Hematopoietic multipotent progenitor cell treated with erythropoietin and hydrocortisone succinate and interleukin-3 and kit ligand, for 15 days (in vitro differentiated cells): Measurements from ENCODE around the gene ZNF384.
"Not testable (repeated sequence)": the region's sequence is repeated elsewhere in the genome, so short reads cannot be mapped to it uniquely, and the experiment has no call there.

ENCODE experiments used
- DNase-seq: peaks from one replicate; pipeline ENCODE4 v3.0.0-alpha.2; 2015; ENCODE audit warnings: low spot score

Gene ZNF384

DNA sequence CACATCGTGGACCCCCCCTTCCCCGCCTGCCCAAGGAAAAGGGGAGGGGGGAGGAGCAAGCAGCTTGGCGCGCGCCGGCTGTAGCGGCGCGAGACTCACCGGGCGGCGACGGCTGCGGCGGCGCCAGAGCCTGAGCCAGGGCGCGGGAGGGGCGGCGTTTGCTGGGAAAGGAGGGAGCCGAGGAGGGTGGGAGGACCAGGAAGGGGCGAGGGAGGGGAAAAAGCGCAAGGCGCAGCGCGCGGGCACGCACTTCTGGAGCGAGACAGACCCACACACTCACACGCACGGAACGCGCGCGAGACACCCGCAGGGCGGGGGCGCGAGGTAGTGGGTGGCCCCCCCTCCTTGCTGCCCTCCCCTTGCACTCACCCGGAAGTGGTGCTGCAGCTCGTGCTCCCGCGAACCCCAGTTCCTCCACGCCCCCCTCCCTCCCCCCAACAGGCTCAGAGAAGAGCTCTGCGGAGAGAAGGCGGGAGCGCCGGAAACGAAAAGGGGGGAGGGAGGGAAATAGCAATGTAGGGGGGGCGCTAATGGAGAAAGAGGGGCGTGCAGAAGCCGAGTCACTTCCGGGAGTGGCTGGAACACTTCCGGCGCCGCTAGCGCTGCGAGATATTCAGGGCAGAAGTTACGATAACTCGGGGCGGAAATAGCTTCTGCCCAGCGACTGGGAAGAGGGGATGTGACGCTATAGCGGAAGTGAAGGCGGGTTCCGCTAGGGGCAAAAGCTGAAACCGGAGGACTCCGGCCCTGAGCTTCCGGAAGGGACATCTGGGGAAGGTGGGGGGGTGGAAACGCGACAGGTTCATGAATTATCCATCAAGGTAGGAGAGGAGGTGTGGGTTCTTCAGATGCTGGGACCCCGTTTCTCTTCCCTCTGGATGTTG is at the start of gene ZNF384:
Gene ZNF384, minus strand, starts transcription at position 377 of the 884 bp plus-strand sequence. CDS start 9,855 bp downstream, outside the sequence.
- DNase-seq: peak; percentile 98

DNA sequence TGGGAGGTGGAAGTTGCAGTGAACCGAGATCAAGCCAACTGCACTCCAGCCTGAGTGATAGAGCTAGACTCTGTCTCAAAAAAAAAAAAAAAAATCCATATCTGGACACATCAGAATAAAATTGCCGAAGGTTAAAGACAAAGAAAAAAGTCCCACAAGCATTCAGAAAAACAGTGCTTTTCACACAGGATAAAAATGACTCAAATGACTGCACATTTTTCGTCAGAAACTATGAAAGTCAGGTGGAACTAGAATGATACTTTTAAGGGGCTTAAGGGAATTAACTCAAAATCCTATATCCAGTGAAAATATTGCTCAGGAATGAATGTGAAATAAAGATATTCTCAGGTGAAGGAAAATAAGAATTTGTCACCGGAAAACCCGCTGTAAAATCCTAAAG is 47.6 kb upstream of the ZNF384 start:
- no peak for DNase-seq

DNA sequence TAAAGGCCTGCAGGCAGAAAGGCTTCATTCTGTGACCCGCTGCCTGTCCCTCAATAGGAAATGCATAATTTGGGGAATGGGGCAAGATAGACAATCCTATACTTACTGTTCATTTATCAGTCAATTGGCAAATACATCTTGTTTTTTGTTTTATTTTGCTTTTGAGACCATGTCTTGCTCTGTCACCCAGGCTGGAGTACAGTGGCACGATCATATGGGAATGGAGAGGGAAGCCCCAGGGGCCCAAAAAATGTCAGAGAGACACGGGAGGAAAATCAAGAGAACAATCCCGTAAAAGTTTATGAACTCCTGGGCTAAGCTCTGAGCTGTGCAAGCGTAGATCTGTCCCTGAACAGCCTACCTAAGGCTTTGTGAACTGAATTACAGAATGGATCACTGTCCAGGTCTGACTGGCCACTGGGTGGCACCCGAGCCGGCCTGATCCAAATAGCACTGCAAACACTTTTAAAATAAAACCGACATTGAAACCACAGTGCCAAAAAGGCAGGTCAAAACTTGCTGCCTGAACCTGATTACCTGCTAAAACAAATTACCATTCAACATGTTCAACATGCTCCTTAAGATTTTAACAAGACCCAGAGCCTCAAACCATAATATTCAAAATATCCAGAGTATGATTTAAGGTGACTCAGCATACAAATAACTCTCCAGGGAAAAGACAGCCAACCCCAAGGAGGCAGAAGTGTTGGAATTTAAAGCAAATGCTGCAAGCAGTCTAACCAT is 46.4 kb upstream of the ZNF384 start:
- peak; percentile 55 for DNase-seq

DNA sequence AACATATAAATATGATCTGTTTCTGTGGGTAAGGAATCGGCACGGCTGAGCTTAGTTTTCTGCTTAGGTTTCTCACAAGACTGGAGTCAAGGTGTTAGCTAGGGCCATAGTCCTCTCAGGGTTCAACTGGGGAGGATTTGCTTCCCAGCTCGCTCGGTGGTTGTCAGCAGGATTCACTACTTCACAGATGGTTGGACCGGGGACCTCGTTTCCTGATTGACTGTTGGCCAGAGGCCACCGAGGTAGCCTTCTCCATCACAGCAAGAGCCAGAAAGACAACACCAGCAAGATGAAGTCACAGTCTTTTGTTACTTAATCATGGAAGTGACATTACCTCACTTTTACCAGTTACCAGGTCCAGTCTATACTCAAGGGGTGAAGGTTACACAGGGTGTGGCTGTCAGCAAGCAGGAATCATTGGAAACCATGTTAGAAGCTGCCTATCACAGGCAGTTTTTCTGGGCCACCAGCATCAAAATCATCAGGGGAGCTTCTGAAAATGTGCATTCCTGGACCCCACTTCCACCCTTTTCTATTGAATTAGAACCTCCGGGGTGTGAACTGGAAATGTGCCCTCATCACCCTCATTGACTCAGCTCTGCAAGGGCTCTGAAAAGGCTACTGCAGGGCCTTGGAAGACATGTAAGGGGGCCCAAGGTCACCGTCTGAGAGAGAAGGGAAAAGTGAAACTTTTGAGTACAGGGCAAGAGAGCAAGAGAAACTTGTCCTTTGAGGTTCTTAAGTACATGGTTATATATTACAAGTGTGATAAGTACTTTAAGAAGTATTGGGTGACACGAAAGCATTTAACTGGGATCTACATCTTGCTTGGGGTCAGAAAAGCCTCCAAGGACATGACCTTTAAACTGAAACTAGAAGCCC is 45.6 kb upstream of the ZNF384 start:
- no peak for DNase-seq

DNA sequence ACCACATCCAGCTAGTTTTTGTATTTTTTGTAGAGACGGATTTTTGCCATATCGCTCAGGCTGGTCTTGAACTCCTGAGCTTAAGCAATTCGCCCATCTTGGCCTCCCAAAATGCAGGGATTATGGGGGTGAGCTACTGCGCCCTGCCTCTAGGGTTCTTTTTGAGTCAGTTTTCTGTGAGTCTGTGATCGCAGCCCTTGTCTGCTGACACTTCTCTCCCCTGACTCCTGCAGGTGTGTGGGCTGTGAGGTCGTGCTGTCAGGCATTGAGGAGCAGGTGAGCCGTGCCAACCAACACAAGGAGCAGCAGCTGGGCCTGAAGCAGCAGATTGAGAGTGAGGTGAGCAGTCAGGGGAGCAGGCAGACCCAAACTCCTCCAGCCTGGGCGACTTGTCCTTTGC is 41.0 kb upstream of the ZNF384 start:
- DNase-seq: no peak

DNA sequence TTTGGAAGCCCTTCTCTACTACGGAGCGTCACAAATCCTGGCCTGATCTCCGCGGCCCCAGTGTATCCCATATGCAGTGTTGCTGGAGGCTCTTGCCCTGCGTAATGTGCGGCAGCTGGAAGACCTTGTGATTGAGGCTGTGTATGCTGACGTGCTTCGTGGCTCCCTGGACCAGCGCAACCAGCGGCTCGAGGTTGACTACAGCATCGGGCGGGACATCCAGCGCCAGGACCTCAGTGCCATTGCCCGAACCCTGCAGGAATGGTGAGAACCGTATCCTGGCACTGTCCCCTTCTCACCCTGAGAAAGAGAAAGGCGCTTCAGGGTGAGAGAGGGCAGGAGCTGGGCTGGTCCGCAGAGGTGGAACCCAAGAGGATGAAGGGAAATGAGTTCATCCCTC is 40.0 kb upstream of the ZNF384 start:
- DNase-seq: no peak

DNA sequence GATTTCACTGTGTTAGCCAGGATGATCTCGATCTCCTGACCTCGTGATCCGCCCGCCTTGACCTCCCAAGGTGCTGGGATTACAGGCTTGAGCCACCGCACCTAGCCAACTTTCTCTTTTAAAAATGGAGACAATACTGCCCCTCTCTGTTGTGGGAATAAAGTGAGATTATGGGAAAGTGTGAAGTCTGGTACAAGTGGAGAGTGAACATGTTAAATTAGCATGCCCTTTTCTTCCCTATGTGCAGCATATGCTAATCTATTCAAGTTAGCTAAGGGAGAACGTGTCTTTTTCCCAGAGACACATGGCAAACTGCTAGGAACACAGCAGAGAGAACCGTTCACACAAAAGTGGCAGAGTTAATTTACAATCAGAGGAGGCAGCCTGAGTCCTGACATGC is 36.2 kb upstream of the ZNF384 start:
- DNase-seq: no peak

DNA sequence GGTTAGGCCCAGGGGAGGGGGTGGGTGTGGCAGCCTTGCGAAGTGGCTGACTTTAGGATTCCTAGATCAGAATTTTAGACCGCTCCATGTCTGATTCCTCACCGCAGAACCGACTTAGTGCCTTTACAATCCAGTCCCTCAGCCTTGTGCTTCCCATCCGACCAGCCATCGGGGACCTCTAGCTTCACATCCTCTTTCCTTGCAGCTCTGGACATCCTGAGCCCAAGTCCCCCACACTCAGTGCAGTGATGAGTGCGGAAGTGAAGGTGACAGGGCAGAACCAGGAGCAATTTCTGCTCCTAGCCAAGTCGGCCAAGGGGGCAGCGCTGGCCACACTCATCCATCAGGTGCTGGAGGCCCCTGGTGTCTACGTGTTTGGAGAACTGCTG is 35.2 kb upstream of the ZNF384 start:
- DNase-seq: no peak

DNA sequence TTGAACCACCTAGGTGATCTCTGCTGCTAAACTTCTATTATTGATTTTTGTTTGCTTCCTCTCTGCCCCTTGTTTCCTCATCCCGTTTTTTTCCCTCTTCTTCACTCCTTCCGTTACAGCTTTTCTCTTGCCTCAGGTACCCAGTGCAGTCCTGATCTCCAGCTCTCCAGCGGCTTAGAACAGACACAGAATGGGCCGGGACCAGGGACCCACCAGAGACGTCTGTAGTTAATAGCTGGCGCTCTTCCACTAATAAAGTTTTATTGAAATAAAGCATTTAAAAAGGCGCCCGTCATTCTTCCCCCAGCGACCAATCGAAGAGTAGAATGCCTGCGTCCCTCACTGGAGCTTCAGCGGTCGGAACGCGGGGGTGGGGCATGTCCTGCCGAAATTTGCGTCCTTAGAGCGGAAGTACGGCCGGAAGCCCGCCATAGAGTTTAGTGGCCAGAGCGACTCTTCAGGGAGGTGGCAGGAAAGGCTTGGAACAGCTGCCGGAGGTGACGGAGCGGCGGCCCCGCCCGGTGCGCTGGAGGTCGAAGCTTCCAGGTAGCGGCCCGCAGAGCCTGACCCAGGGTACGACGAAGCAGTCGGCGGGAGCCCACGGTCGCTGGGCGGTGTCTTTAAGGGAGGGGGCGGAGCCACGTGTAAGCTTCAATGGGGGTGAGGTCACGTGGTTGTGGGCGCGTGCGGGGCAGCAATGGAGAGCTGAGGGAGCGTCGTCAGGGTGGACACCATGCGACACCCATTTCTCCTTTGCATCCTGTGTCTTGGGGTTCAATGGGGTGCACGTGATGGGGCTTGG is 34.6 kb upstream of the ZNF384 start, which contains the start of gene COPS7A:
Gene COPS7A, plus strand, starts transcription at position 440 of the 802 bp plus-strand sequence. CDS start 611 bp downstream, outside the sequence.
- peak; percentile 98 for DNase-seq

DNA sequence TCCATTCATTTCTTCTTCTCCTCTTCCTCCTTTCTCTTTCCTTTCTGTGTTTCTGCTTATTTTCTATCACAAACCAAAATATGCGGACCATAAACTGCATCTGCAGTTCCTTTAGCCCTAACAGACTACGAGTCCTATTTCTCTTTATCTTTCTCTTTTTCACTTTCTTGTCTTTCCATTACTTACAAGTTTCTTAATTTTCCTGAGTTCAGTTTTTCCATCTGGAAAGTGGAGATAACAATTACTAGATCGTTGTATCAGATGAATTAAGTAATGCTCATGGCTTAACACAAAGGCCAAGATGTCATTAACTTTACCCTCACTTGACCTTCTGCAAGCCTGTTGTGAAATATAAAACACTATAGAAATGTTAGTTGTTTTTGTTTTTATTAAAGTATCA is 33.7 kb upstream of the ZNF384 start:
- DNase-seq: peak; percentile 44

DNA sequence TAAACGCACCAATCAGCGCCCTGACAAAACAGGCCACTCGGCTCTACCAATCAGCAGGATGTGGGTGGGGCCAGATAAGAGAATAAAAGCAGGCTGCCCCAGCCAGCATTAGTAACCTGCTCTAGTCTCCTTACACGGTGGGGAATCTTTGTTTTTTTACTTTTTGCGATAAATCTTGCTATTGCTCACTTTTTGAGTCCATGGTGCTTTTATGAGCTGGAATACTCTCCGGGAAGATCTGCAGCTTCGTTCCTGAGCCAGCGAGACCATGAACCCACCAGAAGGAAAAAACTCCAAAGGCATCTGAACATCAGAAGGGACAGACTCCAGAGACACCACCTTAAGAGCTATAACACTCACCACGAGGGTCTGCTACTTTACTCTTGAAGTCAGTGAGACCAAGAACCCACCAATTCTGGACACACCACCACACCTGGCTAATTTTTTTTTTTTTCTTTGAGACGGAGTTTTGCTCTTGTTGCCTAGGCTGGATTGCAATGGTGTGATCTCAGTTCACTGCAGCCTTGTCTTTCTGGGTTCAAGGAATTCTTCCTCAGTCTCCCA is 27.8 kb upstream of the ZNF384 start:
- no peak for DNase-seq

DNA sequence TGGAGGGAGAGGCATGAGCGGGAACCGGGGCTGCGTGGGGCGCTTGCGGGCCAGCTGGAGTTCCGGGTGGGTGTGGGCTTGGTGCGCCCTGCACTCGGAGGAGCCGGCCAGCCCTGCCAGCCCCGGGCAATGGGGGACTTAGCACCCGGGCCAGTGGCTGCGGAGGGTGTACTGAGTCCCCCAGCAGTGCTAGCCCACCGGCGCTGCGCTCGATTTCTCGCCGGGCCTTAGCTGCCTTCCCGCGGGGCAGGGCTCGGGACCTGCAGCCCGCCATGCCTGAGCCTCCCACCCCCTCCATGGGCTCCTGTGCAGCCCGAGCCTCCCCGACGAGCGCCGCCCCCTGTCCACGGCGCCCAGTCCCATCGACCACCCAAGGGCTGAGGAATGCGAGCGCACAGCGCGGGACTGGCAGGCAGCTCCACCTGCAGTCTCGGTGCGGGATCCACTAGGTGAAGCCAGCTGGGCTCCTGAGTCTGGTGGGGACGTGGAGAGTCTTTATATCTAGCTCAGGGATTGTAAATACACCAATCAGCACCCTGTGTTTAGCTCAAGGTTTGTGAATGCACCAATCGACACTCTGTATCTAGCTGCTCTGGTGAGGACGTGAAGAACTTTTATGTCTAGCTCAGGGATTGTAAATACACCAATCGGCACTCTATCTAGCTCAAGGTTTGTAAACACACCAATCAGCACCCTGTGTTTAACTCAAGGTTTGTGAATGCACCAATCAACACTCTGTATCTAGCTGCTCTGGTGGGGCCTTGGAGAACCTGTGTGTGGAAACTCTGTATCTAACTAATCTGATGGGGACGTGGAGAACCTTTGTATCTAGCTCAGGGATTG is 27.1 kb upstream of the ZNF384 start:
- DNase-seq: not testable (repeated sequence)

DNA sequence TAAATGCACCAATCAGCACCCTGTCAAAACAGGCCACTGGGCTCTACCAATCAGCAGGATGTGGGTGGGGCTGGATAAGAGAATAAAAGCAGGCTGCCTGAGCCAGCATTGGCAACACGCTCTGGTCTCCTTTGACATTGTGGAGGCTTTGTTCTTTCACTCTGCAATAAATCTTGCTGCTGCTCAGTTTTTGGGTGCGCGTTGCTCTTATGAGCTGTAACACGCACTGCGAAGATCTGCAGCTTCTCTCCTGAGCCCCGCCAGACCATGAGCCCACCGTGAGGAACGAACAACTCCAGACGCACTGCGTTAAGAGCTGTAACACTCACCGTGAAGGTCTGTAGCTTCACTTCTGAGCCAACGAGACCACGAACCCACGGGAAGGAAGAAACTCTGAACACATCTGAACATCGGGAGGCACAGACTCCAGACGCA is 19.8 kb upstream of the ZNF384 start:
- no peak for DNase-seq

DNA sequence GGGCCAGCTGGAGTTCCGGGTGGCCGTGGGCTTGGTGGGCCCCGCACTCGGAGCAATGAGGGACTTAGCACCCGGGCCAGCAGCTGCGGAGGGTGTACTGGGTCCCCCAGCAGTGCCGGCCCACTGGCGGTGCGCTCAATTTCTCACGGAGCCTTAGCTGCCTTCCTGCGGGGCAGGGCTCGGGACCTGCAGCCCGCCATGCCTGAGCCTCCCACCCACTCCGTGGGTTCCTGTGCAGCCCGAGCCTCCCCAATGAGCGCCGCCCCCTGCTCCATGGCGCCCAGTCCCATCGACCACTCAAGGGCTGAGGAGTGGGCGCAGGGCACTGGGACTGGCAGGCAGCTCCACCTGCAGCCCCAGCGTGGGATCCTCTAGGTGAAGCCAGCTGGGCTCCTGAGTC is 19.2 kb upstream of the ZNF384 start:
- DNase-seq: not testable (repeated sequence)

DNA sequence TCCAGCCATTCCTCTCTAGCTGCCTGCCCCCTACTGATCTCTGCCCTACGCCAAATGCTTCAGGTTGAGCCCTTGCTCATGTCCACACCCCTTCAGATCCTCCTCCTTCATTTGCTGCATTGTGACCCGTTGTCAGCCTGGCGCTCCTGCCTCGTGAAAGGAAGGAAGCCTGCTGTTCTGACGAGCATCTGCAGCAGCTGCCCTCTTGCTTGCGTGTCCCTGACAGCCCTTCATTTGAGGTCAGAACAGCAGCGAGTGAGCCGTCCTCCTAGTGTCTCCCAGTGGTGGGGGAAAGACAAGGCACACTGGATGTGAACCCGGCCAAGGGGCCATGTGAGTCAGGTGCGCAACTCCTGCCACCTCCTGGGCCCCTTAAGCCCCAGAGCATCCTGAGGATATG is 14.5 kb upstream of the ZNF384 start:
- no peak for DNase-seq

DNA sequence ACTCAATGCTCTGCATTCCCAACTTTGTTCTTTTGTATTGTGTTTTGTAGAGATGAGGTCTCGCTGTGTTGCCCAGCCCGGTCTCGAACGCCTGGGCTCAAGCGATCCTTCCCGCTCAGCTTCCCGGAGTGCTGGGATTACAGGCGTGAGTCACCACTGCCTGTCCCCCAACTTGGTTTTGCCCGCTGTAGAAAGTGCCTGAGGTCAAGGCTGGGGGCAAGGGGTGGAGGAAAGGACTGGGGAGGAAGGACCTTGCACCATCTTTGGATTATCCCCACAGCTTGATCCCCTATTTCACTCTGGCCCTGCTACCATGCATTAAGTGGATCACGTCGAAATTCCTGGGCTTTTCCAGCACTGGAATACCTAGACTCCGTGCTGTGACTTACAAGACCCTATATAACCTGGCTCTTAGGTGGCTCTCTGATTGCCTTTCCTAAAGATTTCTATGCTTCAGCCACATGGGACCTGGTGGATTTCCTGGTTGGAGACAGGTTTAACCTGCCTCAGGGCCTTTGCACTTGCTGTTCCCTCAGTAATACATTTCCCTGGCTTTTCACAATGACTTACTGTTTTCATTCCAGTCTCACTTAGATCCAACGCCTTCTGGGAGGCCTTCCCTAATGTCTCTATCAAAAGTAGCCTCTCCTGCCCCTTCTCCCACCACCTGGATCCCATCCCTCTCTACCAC is 12.0 kb upstream of the ZNF384 start:
- DNase-seq: no peak

DNA sequence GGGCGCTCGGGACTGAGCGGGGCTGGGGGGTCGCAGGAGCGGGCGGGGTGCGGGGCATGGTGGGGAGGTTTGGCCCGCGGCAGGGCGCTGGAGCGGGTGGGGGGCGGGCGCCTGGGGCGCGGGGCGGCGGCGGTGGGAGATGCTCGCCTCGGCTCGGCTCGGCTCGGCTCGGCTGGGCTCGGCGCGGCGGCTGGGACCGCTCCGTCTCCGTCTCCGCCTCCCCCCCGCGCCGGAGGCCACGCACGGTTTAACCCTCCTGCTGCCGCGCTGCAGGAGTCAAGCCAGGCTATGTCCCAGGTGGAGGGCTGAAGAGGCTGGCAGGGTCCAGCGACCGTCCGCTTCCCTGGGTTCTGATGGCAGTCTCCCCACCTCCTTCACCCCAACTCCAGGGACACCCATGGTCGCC is 11.5 kb upstream of the ZNF384 start, which contains the start of gene PIANP:
Gene PIANP, minus strand, starts transcription at position 170 of the 406 bp plus-strand sequence. CDS start 2,754 bp downstream, outside the sequence.
- DNase-seq: no peak

DNA sequence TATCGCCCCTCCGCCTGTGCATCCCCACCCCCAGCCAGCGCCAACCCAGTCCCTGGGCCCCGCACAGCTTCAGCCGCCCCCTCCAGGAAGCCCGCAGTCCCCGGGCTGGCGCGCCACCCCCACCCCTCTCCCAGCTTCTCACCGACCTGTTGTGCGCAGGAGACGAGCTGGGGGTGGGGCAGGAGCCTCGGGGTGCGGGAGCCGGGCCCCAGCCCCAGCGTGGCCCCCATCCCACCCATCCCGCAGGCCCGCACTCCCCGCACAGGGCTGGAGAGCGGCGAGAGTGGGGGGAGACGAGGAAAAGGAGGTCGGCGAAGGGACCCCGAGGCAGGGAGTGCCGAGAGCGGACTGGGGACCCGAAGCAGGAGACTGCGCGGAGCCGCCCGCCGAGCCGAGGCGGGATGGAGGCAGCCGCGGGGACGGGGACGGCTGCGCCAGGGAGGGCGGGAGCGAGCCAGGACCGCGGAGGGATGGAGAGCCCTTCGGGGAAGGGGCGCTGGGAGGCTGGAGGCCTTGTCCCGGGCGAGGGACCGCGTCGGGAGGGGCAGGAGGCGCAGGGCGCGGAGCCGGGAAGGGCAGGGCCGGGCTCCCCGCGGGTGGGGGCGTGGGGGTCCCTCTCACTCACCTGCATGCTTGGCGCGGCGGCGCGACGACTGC is 10.9 kb upstream of the ZNF384 start:
- DNase-seq: no peak
